NCI-H146 treated with DMSO at 0.1 percent for 48 hours (cell line): ENCODE results near the gene TRIM3.

ENCODE experiments used
- DNase-seq: peaks from one replicate; lab custom pipeline; 2025; ENCODE audit not compliant: unreplicated experiment; lab: John Stamatoyannopoulos, UW

The TRIM3 gene

DNA sequence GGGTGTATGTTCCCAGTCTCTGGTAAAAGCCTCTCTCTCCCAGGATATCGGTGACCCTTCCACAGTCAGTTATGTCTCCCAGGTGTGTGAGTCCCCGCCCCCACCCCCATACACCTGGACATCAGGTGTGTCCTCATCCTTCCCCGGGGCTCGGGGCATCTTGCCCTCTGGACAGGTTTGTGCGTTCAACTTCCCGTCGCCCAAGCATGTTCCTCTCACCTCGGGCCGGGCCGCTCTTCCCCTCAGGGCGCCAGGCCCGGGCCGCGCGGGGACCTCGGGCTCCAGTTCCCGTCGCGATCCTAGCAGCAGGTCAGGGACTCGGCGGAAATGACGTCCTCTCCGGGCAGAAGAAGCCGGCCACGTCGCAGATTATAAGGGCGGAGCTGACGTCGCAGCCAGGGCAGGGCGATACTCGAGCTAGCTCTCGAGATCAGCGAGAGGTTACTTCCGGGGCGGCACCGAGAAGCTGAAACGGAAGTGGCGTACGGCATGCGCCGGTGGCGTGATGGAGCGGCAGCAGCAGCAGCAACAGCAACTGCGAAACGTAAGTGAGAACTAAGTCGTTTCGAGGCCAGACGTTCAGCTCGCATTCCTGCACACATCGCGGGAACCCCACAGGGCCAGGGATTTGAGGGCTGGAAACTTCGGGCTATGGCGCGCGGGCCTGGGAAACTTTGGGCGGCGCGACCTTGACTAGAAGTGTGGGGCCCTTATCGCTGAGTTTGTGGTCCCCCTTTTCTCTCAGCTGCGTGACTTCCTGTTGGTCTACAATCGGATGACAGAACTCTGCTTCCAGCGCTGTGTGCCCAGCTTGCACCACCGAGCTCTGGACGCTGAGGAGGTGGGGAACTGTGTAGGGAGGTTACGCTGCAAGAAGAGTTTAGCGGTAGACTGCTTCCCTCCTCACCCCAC, 7.5 kb upstream of the TRIM3 start, which contains the start of the genes ARFIP2 and TIMM10B:
ARFIP2 (minus strand) TSS at position 320 of the 912 bp plus-strand sequence. CDS start 910 bp downstream, outside the sequence.
TIMM10B (plus strand) TSS at position 490 of the 912 bp plus-strand sequence; CDS start at position 506, 16 bp downstream.
- DNase-seq = peak; percentile 90

DNA sequence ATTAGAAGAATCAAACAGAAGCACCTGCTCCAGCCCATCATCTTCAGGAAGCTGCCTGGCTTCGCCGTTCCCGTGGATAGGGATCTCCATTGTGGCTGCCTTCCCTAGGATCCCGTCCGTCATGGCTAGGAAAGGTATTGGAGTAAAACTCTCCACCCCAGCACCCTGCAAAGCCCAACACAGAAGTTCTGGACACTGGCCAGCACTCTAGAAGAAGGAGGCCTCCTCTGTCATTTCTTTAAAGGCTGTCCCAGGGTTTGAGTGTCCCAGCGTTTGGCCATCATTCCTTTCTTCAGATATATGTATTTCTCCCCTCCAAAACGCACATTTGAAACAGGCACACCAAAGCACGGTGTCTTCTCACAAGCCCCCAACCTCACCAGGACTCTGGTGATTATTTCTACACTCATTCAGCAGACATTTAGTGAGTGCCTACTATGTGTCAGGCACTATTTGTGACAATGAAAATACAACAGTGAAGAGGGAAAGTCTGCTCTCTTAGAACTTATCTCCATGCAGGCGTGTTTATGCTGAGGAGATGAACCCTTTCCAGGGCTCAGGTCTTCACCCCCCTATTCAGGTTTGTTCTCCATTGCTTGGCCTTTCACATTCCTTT, 6.7 kb upstream of the TRIM3 start:
- DNase-seq = no peak

DNA sequence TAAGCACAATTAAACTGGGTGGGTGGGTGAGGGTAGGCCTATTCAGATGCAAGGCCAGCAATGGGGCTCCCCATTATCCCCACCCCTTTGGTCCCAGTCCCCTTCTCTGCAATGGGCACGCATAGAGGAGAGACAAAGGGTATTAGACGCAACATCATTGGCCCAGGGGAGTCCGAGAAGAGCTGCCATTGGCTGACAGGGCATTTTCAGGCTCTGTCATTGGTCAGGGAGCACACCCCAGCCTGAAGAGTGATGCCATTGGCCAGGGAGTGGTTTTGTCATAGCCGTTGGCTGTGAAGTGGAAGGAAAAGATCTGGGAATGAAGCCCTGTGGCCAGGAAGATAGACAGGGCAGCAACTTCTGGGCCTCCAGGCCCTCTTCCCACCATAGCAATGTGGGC, 2.8 kb upstream of the TRIM3 start:
- no peak for DNase-seq

DNA sequence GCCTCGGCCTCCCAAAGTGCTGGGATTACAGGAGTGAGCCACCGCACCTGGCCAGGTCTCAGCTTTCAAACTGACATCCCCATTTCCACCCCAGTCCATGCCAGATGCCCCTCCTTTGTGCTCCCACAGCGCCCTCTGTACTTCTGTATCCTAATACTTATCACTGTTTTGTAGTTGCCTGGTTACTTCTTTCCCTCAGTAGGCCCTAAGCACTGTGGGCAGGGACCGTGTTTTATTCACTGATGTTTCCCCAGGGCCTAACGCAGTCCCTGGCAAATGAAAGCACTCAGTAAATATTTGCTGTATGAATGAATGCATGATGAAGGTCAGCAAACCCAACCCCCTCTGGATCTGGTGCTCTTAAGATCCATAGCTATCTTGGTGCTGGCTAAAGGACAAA, 2.2 kb upstream of the TRIM3 start:
- no peak for DNase-seq

DNA sequence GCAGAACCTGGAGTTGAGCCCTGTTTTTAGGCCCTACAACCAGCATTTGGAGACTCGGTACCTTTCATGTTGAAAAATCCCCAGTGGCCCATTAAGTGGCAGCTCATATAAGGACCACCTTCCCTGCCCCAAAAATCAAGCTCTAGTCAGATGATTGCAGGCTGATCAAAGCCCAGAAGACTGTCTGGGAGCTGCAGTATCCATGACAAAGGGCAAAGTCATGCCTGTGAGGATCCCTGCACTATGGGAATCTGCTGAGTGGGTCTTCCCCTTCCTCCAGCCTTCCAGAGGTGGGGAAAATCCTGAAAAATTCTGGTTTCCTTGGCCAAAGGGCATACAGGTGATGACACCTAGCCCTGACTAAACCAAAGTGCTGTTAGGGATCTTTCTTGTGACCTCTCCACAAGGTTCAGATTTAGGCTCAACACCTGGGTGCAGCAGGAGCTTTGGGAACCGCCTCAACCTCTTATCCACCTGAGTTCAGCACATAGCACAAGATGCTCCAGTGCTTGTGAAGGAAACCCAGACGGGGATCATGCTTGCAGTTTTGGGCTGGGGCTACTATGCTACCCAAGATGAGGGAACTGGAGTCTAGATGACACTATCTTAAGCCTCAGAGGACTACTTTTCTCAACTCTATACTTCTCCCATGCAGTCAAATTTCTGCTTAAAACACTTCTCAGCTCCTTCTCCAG, 1.2 kb upstream of the TRIM3 start:
- no peak for DNase-seq

DNA sequence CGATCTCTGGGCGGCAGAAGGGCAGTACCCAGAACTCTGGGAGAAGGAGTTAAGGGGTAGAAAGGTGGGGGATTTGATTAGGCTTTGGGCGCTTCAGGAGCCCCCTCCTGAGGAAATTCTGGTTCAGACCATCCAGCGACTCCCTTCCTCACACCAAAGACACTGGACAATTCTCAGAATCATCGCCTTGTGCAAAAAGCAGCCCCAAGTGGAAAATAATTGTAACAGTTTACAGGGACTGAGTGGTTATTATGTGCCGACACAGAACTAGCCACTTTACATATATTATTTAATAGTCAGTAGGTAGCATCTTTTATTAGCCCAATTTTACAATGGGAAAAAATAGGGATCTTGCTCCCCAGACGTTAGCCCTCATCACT, 662 bp upstream of the TRIM3 start:
- no peak for DNase-seq

DNA sequence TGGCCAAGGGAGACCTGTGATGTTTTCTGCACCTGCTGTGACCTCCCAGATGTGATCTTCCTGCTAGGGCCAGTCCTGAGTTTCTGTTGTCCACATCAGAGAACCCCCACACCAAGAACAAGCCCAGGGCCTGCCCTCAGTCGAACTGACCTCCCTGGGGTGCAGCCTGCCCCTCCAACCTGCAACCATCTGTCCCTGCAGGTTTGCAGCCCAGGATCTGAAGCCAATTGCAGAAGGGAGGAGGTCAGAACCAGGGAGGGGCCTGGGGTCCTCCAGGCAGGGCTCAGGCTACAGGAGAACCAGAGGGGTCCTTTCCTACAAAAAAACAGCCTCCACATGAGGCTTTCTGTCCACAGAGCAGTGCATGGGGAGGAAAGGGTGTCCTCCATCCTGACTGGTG, 807 bp downstream of the TRIM3 start:
- no peak for DNase-seq

DNA sequence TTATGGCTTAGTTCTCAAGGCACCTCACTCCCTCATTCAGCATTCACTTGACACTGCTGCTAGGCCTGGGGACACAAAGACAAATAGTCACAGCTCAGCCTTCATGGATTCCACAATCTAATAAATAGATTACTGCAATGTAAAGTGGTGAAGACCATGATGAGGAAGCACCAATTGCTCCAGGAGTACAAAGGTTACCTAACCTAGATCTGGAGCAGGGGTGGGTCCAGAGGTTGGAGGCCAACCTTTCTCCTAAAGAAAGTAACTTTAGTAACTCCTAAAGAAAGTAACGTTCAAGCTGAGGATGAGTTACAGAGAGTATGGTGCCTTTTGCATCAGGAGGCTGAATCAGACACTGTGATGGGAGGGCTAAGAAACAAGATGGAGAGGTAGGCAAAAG, 4.1 kb downstream of the TRIM3 start:
- DNase-seq = no peak

DNA sequence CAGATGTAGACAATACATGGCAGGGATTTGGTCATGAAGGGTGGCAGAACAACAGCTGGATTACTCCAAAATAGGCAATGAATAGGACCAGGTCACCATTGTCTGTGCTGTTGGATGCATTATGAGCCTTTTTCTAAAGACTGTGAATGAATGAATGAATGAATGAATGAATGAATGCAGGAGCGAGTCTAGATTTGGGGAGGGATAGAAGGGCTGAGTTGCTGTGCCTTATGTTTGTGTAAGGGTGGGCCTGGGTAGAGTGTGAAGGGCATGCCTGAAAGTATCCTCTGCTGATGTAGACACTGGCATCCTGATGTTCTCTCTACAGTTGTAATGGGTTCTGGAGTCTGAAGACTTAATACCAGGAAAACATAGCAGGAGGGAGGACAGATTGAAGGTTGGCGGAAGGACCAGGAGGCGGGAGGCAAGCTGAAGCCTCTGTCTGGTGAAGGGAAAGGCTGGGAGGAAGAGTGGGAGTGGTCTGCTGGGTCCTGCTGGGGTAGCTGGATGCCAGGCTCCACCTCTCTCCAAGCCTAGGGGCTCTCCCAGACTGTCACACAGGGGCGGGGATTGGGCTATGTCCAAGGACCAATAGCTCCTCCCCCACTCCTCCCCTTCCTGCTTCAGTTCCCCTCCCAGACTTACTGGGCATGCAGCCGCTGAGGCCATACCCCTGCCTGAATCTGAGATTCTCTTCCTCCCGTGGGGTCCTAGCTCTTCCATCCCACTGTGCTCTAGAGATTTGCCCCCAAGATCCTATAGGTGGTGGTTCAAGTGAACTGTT, 4.8 kb downstream of the TRIM3 start:
- DNase-seq = peak; percentile 75

DNA sequence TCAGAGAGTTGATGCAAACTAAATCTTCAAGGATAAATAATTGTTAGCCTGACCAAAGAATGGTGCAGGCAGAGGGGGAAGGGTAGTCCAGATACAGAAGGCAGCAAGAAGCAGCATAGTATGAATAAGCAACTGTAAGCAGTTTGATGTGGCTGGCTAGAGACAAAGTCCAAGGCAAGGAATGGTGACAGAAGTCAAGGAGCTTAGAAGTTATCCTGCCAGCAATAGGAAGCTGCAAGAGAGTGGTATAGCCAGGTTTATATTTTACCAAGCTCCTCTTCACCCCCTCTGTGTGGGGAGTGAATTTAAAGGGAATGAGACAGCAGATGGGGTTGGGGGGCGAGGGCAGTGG, 14.7 kb downstream of the TRIM3 start:
- no peak for DNase-seq

DNA sequence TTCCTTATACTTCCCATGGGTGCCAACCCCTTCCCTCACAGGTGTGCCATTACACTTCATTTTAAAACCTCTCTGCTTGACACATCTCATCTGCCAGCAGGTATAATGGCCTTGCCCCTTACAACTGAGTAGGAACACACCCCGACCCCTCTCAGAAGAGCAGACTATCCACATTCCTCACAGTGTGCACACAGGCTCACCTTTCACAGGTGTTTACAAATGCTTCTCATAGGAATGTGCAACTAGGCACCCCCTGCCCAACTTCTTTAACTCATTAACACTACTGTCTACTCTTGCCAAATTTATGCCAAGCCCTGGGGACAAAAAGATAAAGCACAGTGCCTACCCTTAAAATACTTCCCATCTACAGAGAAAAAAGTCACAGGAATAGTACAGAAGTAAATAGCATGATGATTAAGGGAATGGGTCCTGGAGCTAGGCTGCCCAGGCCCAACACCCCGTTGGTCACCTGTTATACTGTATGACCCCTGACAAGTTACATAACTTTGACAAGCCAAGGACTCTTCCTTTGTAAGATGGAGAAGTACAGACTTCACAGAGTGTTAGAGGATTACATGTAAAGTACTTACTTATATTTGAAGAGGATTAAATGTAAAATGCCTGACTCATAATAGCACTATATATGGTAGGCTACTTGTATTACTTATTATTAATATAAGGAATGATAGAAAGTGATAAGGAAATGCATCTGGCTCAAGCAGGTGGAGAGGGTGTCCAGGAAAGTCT, 15.2 kb downstream of the TRIM3 start:
- no peak for DNase-seq

DNA sequence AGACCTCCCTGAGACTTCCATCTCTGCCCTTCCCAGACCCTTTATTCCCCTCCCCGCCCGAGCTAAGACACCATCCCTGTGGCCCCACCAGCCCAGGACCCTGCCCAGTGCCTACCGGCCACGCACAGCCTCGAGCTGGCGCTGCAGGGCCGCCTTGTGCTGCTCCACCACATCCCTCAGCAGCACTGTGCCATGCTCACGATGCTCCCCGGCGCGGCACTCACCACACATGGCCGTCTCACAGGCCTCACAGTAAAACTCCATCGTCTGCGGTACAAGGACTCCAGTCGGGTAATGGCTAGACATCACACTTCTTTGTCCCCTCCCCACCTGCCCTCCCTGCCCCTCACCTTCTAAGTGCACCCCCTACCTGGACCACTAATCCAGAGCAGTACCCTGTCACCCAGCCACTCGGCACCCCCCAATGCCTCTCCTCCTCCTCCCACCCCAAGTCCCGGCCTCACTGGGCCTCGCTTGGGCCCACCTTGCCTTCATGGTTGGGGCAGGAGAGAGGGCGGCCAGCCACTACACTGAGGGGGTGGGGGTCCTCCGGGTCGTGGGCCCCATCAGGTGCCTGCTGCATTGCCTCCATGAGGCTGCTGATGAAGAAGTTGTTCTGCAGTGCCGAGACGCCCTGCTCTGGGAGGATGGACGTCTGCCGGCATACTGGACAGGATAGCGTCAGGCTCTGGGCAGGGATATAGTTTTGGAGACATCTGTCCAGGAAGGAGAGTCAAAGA, 16.0 kb downstream of the TRIM3 start:
- DNase-seq = no peak

DNA sequence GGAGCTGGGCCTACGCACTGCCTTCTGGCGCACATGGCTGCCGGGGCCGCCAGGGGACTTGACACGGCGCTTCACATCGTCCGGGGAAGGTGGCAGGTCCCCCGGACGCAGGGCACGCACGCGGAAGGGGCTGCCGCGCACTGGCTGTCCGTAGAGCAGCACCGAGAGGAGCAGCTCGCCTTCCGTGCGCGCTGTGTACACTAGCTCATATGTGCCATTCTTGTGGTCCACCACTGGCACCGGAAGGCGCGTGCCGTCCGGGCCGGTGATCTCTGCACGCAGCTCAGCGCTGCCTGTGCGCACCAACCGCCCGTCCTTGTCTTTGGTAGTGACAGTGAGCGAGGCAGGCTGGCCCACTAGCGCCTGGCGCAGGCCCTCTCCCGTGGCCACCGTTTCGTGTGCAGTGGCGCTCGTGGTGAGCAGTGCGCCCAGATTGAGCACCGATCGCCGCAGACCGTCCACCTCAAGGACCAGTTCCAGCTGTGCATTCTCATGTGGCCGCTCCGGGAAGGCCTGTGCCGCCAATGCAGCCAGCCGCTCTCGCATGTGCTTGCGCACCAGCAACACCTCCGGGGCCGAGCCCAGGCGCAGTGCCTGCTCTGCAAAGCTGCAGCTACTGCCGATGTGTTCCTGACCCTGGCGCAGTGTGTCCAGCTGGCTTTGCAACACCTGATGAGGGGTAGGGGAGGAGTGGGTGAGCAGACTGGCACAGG, 17.2 kb downstream of the TRIM3 start:
- DNase-seq = no peak

DNA sequence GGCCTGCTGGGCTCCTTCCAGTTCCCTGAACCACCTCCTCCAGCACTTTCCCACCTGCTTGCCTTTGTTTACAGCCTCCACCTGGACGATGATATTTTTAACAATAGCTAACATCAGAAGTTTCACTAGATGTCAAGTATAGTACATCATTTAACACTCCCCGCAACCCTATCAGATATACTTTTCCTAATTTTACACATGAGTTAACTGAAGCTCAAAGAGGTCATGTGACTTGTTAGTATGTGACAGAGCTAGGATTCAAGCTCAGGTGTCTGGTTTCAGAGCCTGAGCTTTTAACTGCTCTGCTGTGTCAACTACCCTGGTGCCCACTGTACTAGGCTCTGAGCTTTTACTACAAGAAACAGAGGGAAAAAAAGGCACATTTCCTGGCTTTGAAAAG, 18.7 kb downstream of the TRIM3 start:
- DNase-seq = no peak

DNA sequence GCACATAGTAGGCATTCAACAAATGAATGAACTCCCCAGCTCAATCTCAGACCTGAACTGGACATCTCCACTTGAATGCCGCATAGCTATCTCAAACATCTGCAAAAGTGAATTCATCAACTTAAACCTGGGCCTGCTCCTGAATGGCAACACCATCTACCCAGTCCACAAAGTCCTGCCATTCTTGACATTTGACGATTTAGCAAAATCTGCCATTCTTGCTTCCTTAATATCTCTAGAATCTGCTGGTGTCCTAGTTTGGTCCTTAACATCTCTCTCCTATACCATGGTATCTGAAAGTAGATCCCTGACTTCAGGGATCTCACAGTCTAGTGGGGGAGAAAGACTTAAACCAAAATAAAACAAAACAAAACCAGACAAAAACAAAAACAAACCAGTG, 20.6 kb downstream of the TRIM3 start:
- no peak for DNase-seq

DNA sequence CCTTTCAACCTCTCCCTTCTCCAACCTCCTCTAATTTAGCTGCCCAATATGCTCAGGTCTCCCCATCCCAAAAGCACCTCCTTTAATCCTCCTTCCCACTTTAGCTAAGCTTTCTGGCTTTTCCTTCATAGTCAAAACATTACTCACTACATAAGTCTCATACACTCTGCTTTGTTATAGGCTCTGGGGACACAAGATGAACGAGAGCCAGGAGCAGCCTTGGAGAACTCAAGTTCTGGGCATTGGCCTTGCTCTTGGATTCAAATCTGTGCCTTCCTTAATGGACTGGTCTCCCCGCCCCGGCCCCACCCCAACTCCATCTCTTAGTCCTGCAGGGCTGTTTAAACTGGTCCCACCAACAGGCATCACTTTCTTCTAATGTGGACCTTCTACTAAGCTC, 21.5 kb downstream of the TRIM3 start:
- no peak for DNase-seq

DNA sequence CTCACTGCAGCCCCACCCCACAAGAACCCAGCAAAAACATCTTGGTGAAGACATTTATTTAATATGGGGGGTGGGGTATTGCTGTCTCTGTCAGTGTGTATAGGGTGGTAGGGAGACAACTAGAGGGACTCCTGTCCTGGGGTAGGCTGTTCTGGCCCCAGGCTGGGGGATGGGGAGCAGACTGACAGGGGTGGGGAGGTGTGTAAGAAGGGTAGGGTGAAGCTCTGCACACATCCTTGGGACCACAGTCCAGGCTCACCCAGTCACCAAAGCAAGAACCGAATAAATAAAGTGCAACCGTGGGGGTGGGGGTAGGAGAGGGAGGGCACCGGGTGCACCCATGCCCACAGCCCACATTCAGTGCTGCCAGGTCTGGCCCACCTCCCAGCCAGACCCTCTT, 25.2 kb downstream of the TRIM3 start:
- no peak for DNase-seq

DNA sequence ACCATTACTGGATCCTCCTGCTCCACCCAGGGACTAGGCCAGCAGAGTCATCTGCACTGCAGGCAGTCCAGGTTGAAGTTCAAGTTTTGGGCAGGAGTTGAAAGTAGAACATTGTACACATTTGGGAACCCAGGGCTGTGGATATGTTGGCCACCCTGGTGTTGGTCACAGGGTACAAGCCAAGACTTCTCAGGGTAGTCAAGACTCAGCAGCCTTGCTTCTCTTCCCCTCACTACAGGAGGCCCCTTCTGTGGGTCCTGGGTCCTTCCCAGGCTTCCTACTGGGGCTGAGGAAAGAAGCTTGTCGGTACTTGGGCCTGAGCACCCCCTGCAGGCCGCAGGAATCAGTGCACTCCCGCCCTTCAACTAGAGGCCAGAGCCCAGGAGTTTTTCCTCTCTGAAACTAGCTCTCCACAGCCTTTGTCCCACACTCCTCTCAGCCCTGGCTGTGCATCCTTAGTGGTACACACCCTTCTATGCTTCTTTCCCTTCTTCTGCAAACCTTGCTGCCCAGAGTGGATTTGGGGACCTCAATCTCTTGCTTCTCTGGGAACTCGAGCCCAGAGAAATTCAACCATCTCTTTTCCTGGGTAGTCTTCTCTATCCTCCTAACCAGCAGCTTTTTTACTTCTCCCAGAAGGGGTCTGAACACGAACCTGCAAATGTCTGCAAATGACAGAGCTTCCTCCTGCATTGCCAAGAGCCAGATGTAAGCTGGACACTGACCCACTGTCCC, 30.3 kb downstream of the TRIM3 start:
- DNase-seq = peak; percentile 25
